ENCODE measurements around the gene SAFB2.
"Not testable (repeated sequence)": the region's sequence is repeated elsewhere in the genome, so short reads cannot be mapped to it uniquely, and the experiment has no call there.

SAFB2 gene

DNA sequence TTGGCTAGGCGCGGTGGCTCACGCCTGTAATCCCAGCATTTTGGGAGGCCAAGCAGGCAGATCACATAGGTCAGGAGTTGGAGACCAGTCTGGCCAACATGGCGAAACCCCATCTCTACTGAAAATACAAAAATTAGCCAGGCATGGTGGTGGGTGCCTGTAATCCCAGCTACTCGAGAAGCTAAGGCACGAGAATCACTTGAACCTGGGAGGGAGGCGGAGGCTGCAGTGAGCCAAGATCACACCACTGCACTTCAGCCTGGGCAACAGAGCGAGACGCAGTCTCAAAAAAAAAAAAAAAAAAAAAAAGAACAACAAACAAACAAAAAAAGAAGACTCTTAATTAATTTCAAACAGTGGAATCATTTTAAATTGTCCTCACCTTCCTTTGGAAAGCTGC, 13.8 kb downstream of the SAFB2 start:
- H3K18ac ChIP-seq (ENCODE audit: low read length); H3K27me3 ChIP-seq (ENCODE audit: insufficient read depth, low read length); H4K12ac ChIP-seq (ENCODE audit: low read depth, low read length); H3K4me1 ChIP-seq (ENCODE audit: control insufficient read depth in 1 of 2, insufficient read depth in 2 of 2, low read length in 2 of 2); H3K27ac ChIP-seq (ENCODE audit: low read depth, low read length); H3K14ac ChIP-seq (ENCODE audit: low read length); H4K91ac ChIP-seq (ENCODE audit: low read depth, low read length); H2BK12ac ChIP-seq (ENCODE audit: low read length); H3K4me3 ChIP-seq (ENCODE audit: low read depth, low read length); H2AFZ ChIP-seq (ENCODE audit: insufficient read depth, low read length, poor library complexity); H3K9me3 ChIP-seq (ENCODE audit: insufficient read depth, low read depth, low read length); H2BK5ac ChIP-seq (ENCODE audit: low read depth, low read length, poor library complexity); H3K23ac ChIP-seq (ENCODE audit: low read length); DNase-seq; H3K4me2 ChIP-seq (ENCODE audit: low read length); H3K79me2 ChIP-seq (ENCODE audit: control insufficient read depth, insufficient read depth, low read length, poor library complexity); H3K79me1 ChIP-seq (ENCODE audit: low read length); H2AK5ac ChIP-seq (ENCODE audit: low read length); H3K9ac ChIP-seq (ENCODE audit: low read length); H2BK120ac ChIP-seq (ENCODE audit: insufficient read depth, low read length, poor library complexity); H3K4ac ChIP-seq (ENCODE audit: low read depth, low read length); H4K8ac ChIP-seq (ENCODE audit: low read depth, low read length): not testable (repeated sequence)
- WGBS (ENCODE audit: extremely low coverage, insufficient coverage, insufficient read length), result no CpG with 5 or more reads among the region's 9 CpGs
- H3K36me3 ChIP-seq (ENCODE audit: control insufficient read depth in 1 of 2, insufficient read depth in 2 of 2, low read length in 2 of 2), result peaks cover 52 to 70% of the 10 kb centered on the region in 2 experiments

- WGBS (ENCODE audit: extremely low coverage, insufficient coverage, insufficient read length), result no CpG with 5 or more reads among the region's 10 CpGs
- Histone ChIP-seq H3K36me3 (ENCODE audit: control insufficient read depth in 1 of 2, insufficient read depth in 2 of 2, low read length in 2 of 2) (peaks cover 51 to 69% of the 10 kb centered on the region in 2 experiments), H2BK5ac (ENCODE audit: low read depth, low read length, poor library complexity) (no peak overlapping the region), H3K23ac (ENCODE audit: low read length) (no peak overlapping the region), H3K9me3 (ENCODE audit: insufficient read depth, low read depth, low read length) (no peaks in the 10 kb centered on the region), H3K79me1 (ENCODE audit: low read length) (no peaks in the 10 kb centered on the region), H3K79me2 (ENCODE audit: control insufficient read depth, insufficient read depth, low read length, poor library complexity) (no peaks in the 10 kb centered on the region), H3K4ac (ENCODE audit: low read depth, low read length) (no peak overlapping the region), H3K4me2 (ENCODE audit: low read length) (no peak overlapping the region), H2AFZ (ENCODE audit: insufficient read depth, low read length, poor library complexity) (no peak overlapping the region), H4K8ac (ENCODE audit: low read depth, low read length) (no peak overlapping the region), H3K18ac (ENCODE audit: low read length) (no peak overlapping the region), H3K27ac (ENCODE audit: low read depth, low read length) (no peak overlapping the region), H3K4me1 (ENCODE audit: control insufficient read depth in 1 of 2, insufficient read depth in 2 of 2, low read length in 2 of 2) (no peaks in the 10 kb centered on the region), H3K4me3 (ENCODE audit: low read depth, low read length) (no peak overlapping the region), H3K27me3 (ENCODE audit: insufficient read depth, low read length) (no peaks in the 10 kb centered on the region), H2AK5ac (ENCODE audit: low read length) (no peak overlapping the region), H4K91ac (ENCODE audit: low read depth, low read length) (no peak overlapping the region), H3K14ac (ENCODE audit: low read length) (no peak overlapping the region), H4K12ac (ENCODE audit: low read depth, low read length) (no peak overlapping the region), H2BK12ac (ENCODE audit: low read length) (no peak overlapping the region), H3K9ac (ENCODE audit: low read length) (no peak overlapping the region), H2BK120ac (ENCODE audit: insufficient read depth, low read length, poor library complexity) (no peak overlapping the region)
- no peak for DNase-seq
These were observed 14.3 kb downstream of the SAFB2 start for GRCh38 chr19:5608291-5608690.

DNA sequence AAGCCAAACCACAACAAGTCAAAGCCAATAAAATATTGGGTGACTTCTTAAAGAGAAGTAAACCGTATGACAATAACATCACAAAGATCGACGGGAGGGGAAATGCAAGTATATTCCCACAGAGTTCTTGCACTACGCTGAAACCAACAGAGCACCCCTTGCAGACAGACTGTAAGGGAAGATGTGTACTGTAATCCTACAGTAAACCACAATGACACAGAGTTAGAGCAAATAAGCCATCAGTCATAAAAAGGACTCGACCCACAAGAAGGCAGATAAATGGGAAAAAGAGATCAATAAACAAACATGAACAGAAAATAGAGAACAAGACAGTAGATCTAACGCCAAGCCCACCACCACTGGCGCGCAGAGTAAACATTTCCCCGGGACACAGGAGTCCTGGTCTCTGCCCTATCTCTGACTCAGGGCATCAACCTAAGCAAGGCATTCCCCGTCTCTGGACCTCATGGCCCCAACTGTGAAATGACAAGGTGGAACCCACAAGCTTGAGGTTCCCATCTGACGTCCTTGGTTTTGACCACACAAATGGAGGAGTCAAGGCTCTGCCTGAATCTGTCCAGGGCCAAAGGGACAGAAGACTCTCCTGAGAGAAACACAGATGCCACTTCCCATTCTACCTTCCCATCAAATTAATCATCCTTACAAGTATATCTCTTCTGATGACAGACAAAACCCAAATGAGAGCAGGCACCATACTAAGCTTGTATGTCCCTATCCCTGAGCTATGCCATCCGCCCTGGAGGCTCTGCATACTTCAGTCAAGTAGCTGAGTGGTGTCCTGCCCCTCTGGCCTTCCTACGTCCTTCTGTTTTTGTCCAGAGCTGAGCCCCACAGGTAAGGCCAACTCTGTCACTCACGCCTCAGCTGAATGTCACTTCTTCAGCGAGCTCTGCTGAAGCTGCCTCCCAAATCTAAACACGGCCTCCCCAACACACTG, 15.0 kb downstream of the SAFB2 start:
- no CpG with 5 or more reads among the region's 16 CpGs for WGBS (ENCODE audit: extremely low coverage, insufficient coverage, insufficient read length)
- H2AK5ac ChIP-seq (ENCODE audit: low read length), result no peak overlapping the region

DNA sequence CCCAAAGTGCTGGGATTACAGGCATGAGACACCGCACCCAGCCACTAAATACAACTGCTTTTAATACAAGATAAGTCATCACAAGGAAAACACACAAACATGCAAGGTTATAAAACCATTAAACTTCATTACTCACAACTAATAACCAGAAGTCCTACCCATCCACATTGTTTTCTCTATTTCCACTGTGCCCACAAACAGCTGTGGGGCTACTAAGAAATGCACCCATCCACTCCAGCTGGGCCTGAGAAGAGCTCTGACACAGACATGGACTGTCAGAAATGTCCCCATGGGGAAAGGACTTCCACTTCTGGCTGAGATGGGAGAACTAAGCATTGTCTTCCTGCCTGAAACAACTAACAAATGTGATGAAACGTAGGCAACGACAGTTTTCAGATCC, 17.2 kb downstream of the SAFB2 start:
- H3K79me2 ChIP-seq (ENCODE audit: control insufficient read depth, insufficient read depth, low read length, poor library complexity), result no peaks in the 10 kb centered on the region
- H3K4ac ChIP-seq (ENCODE audit: low read depth, low read length), result no peak overlapping the region
- no peaks in the 10 kb centered on the region for H3K27me3 ChIP-seq (ENCODE audit: insufficient read depth, low read length)
- H3K4me2 ChIP-seq (ENCODE audit: low read length), result no peak overlapping the region
- H3K79me1 ChIP-seq (ENCODE audit: low read length), result no peaks in the 10 kb centered on the region
- H4K91ac ChIP-seq (ENCODE audit: low read depth, low read length), result no peak overlapping the region
- no peak overlapping the region for H2AFZ ChIP-seq (ENCODE audit: insufficient read depth, low read length, poor library complexity)
- no peak overlapping the region for H2BK12ac ChIP-seq (ENCODE audit: low read length)
- no peak overlapping the region for H4K8ac ChIP-seq (ENCODE audit: low read depth, low read length)
- H3K9me3 ChIP-seq (ENCODE audit: insufficient read depth, low read depth, low read length), result no peaks in the 10 kb centered on the region
- no CpG with 5 or more reads among the region's 3 CpGs for WGBS (ENCODE audit: extremely low coverage, insufficient coverage, insufficient read length)
- H3K4me1 ChIP-seq (ENCODE audit: control insufficient read depth in 1 of 2, insufficient read depth in 2 of 2, low read length in 2 of 2), result no peaks in the 10 kb centered on the region
- H3K18ac ChIP-seq (ENCODE audit: low read length), result no peak overlapping the region
- H2AK5ac ChIP-seq (ENCODE audit: low read length), result no peak overlapping the region
- no peak overlapping the region for H3K9ac ChIP-seq (ENCODE audit: low read length)
- no peak overlapping the region for H3K23ac ChIP-seq (ENCODE audit: low read length)
- H2BK5ac ChIP-seq (ENCODE audit: low read depth, low read length, poor library complexity), result no peak overlapping the region
- no peak for DNase-seq
- no peak overlapping the region for H3K14ac ChIP-seq (ENCODE audit: low read length)
- H4K12ac ChIP-seq (ENCODE audit: low read depth, low read length), result no peak overlapping the region
- no peak overlapping the region for H2BK120ac ChIP-seq (ENCODE audit: insufficient read depth, low read length, poor library complexity)
- H3K27ac ChIP-seq (ENCODE audit: low read depth, low read length), result no peak overlapping the region
- no peak overlapping the region for H3K4me3 ChIP-seq (ENCODE audit: low read depth, low read length)
- H3K36me3 ChIP-seq (ENCODE audit: control insufficient read depth in 1 of 2, insufficient read depth in 2 of 2, low read length in 2 of 2), result peaks cover 56 to 72% of the 10 kb centered on the region in 2 experiments

More for the DNA sequence above, 15.0 kb downstream of the SAFB2 start:
- Histone ChIP-seq H2BK12ac (ENCODE audit: low read length) (no peak overlapping the region), H3K79me1 (ENCODE audit: low read length) (no peaks in the 10 kb centered on the region), H3K4me3 (ENCODE audit: low read depth, low read length) (no peak overlapping the region), H4K12ac (ENCODE audit: low read depth, low read length) (no peak overlapping the region), H3K4me2 (ENCODE audit: low read length) (no peak overlapping the region), H4K91ac (ENCODE audit: low read depth, low read length) (no peak overlapping the region), H2AFZ (ENCODE audit: insufficient read depth, low read length, poor library complexity) (no peak overlapping the region), H3K23ac (ENCODE audit: low read length) (no peak overlapping the region), H2BK5ac (ENCODE audit: low read depth, low read length, poor library complexity) (no peak overlapping the region), H3K79me2 (ENCODE audit: control insufficient read depth, insufficient read depth, low read length, poor library complexity) (no peaks in the 10 kb centered on the region), H3K18ac (ENCODE audit: low read length) (no peak overlapping the region), H3K27me3 (ENCODE audit: insufficient read depth, low read length) (no peaks in the 10 kb centered on the region), H3K9me3 (ENCODE audit: insufficient read depth, low read depth, low read length) (no peaks in the 10 kb centered on the region), H3K9ac (ENCODE audit: low read length) (no peak overlapping the region), H3K4ac (ENCODE audit: low read depth, low read length) (no peak overlapping the region), H4K8ac (ENCODE audit: low read depth, low read length) (no peak overlapping the region), H3K14ac (ENCODE audit: low read length) (no peak overlapping the region), H3K4me1 (ENCODE audit: control insufficient read depth in 1 of 2, insufficient read depth in 2 of 2, low read length in 2 of 2) (no peaks in the 10 kb centered on the region), H2BK120ac (ENCODE audit: insufficient read depth, low read length, poor library complexity) (no peak overlapping the region), H3K36me3 (ENCODE audit: control insufficient read depth in 1 of 2, insufficient read depth in 2 of 2, low read length in 2 of 2) (peaks cover 46 to 68% of the 10 kb centered on the region in 2 experiments), H3K27ac (ENCODE audit: low read depth, low read length) (no peak overlapping the region)
- DNase-seq, result no peak

All from trophoblast cell (in vitro differentiated cells and primary cell).